ENCODE results near the gene LMX1B. TPM values are rescaled to one million over a fixed set of nuclear protein-coding genes. Genes with fewer than 3 reads are reported as not detected.

The LMX1B gene
- total and polyA plus RNA-seq, 2 of the 4 experiments (the other 2 are of a cell fraction), result not detected

DNA sequence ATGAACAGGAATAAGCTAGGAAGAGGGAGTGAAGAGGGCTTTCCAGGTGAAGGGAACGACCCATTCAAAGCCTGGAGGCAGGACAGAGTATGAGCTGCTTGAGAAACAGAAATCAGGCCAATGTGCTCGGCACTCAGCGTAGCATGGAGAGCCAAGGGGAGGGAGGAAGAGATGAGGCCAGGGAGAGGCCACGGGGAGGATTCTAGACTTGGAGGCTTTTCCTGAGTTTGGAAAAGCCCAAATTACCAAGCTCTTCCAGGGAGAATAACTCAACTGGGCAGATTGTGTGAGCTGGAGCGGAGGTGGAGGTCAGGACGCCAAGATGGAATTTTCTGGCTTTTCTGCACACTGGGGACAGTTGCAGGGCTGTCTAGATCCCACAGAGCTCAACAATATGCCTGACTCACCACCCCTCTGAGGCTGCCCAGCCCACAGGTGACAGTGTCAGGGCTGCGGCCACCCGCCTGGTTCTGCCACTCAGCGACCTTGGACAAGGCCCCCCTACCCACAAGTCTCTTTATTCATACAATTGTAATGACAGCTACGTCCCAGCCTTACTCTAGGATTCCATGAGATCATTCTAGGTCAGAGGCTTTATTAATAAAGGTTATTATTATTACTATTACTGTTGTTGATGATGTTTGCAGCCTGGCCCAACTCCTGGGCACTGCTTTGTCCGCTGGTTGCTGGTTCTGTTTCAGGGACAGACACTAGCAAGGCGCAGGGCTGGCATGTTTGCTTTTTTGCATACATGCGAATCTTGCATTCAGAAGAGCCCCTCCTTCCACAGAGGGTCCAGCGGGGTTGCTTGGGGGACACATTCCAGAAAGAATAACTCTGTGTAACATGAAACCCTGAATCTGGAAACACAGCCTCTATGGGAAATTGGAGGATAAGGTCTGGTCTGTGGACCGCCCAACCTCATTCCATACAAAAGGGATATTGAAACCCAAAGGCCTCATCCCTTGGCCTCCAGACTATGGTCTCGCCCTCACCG, 9.4 kb upstream of the LMX1B start:
- 63% methylated on average over 5 of the region's 17 CpGs; no CpG with 5 or more reads in 1 of the 2 experiments for WGBS, 2 experiments (ENCODE audit: extremely low coverage in 2 of 2, insufficient read length in 1 of 2)
- no peaks in the 10 kb centered on the region for H3K79me1 ChIP-seq (ENCODE audit: low read depth in 1 of 2, low read length in 2 of 2)
- no peaks in the 10 kb centered on the region for H3K4me1 ChIP-seq (ENCODE audit: control insufficient read depth, insufficient read depth, low read length)
- H3K9me3 ChIP-seq (ENCODE audit: control insufficient read depth, insufficient read depth, low read length), result no peaks in the 10 kb centered on the region
- no peak overlapping the region for H3K27ac ChIP-seq (ENCODE audit: insufficient read depth, low read length)
- no peak overlapping the region for H3K18ac ChIP-seq (ENCODE audit: low read depth, low read length)
- no peak overlapping the region for H3K23ac ChIP-seq (ENCODE audit: low read depth, low read length)
- in situ Hi-C loops (cut with MboI; ENCODE audit: low sequenced_read_pairs) (no loop called here), intact Hi-C loops (cut with micrococcal nuclease) (no loop called here), dilution Hi-C loops (cut with HindIII; ENCODE audit: low sequenced_read_pairs, unreplicated experiment) (no loop called here)
- H3K9me1 ChIP-seq (ENCODE audit: insufficient read depth, low read length), result no peaks in the 10 kb centered on the region
- no peak overlapping the region for H3K56ac ChIP-seq (ENCODE audit: extremely low read depth, insufficient read depth, low read length)
- H2BK120ac ChIP-seq (ENCODE audit: low read depth, low read length), result no peak overlapping the region
- ATAC-seq (ENCODE audit: low read depth) (no peak), DNase-seq (no peak)
- no peaks in the 10 kb centered on the region for H3K36me3 ChIP-seq (ENCODE audit: control insufficient read depth, insufficient read depth, low read length)
- no peak overlapping the region for H3K14ac ChIP-seq (replicated peaks; ENCODE audit: low read depth, low read length)
- no peak overlapping the region for H2AK5ac ChIP-seq (ENCODE audit: low read depth, low read length)
- ChIA-PET POLR2A (ENCODE audit: unreplicated experiment) (no interaction called here), CTCF (no interaction called here)
- H2BK5ac ChIP-seq (ENCODE audit: low read depth, low read length, poor library complexity, severe bottlenecking), result no peak overlapping the region
- H3K27me3 ChIP-seq (ENCODE audit: control insufficient read depth, insufficient read depth, low read length), result peaks cover 55% of the 10 kb centered on the region
- no peak overlapping the region for H2BK15ac ChIP-seq (ENCODE audit: low read depth, low read length)
- H2BK20ac ChIP-seq (ENCODE audit: low read depth, low read length), result no peak overlapping the region
- H4K91ac ChIP-seq (ENCODE audit: insufficient read depth, low read depth, low read length), result no peak overlapping the region
- no peaks in the 10 kb centered on the region for H4K20me1 ChIP-seq (ENCODE audit: insufficient read depth, low read length)
- no peak for TF ChIP-seq CEBPB (IDR thresholded peaks at IDR 0.05; ENCODE audit: low read depth, low read length)
- TF ChIP-seq, protein P1, sequence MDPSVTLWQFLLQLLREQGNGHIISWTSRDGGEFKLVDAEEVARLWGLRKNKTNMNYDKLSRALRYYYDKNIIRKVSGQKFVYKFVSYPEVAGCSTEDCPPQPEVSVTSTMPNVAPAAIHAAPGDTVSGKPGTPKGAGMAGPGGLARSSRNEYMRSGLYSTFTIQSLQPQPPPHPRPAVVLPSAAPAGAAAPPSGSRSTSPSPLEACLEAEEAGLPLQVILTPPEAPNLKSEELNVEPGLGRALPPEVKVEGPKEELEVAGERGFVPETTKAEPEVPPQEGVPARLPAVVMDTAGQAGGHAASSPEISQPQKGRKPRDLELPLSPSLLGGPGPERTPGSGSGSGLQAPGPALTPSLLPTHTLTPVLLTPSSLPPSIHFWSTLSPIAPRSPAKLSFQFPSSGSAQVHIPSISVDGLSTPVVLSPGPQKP (IDR thresholded peaks at IDR 0.05; ENCODE audit: borderline replicate concordance, low read depth, low read length), result no peak
- H2AK9ac ChIP-seq (replicated peaks; ENCODE audit: low read depth, low read length, poor library complexity), result no peak overlapping the region
- H2AFZ ChIP-seq (replicated peaks; ENCODE audit: low read length, poor library complexity), result no peak overlapping the region
- H3K4me2 ChIP-seq (ENCODE audit: low read depth, low read length), result no peak overlapping the region
- no peak overlapping the region for H3K4me3 ChIP-seq (ENCODE audit: insufficient read depth, low read depth, low read length)
- BruUV-seq (replicated peaks), result no TSS peak
- H4K8ac ChIP-seq (ENCODE audit: low read depth in 2 of 2, low read length in 2 of 2), result no peak overlapping the region
- no peak overlapping the region for H3K9ac ChIP-seq (ENCODE audit: low read depth, low read length)
- H4K5ac ChIP-seq (ENCODE audit: low read depth, low read length), result no peak overlapping the region
- H3K4ac ChIP-seq (ENCODE audit: low read depth, low read length), result no peak overlapping the region

Measured in IMR-90 (cell line).